Spleen (tissue), 11 donors: ENCODE results near the gene DPF3. TPM values are rescaled to one million over a fixed set of nuclear protein-coding genes. Genes with fewer than 3 reads are reported as not detected.
A peak's percentile ranks its signal among the peaks of the same experiment; 100 is the strongest.

Experiments used
- DNase-seq: peaks from one replicate; pipeline ENCODE4 v3.0.0-alpha.2; 2020
- H3K27ac ChIP-seq, 8 donors: fragments of 200-600 bp; sonication (generic) in 7 of 8; 1 replicate in 4 of 8; 2 replicates in 4 of 8; pipeline versions ENCODE4 v1.5.0 to v1.8.0; 2016 to 2021; ENCODE audit warnings: inconsistent platforms in 4 of 8, mild to moderate bottlenecking in 4 of 8, moderate library complexity in 1 of 8
- H3K27me3 ChIP-seq, 7 donors: fragments of 200-600 bp; sonication (generic) in 6 of 7; replicated peaks in 1 of 7; 1 replicate in 4 of 7; 2 replicates in 3 of 7; pipeline versions ENCODE4 v1.5.0 to v1.8.0; 2016 to 2021; ENCODE audit warnings: inconsistent platforms in 3 of 7, mild to moderate bottlenecking in 1 of 7
- H3K36me3 ChIP-seq, 6 donors: fragments of 200-600 bp; sonication (generic) in 5 of 6; 1 replicate in 4 of 6; 2 replicates in 2 of 6; pipeline versions ENCODE4 v1.5.0 to v1.8.0; 2016 to 2021; ENCODE audit warnings: inconsistent platforms in 2 of 6
- H3K4me1 ChIP-seq, 6 donors: fragments of 200-600 bp; sonication (generic) in 5 of 6; 1 replicate in 3 of 6; 2 replicates in 3 of 6; pipeline versions ENCODE4 v1.5.0 to v1.8.0; 2016 to 2021; ENCODE audit warnings: inconsistent platforms in 3 of 6
- H3K4me3 ChIP-seq, 8 donors: fragments of 200-600 bp; sonication (generic) in 7 of 8; 1 replicate in 4 of 8; 2 replicates in 4 of 8; pipeline versions ENCODE4 v1.5.0 to v1.8.0; 2016 to 2021; ENCODE audit warnings: inconsistent platforms in 4 of 8, mild to moderate bottlenecking in 4 of 8, moderate library complexity in 2 of 8
- H3K9me3 ChIP-seq, 8 donors: fragments of 200-600 bp; sonication (generic) in 7 of 8; 1 replicate in 4 of 8; 2 replicates in 4 of 8; pipeline versions ENCODE4 v1.5.0 to v1.8.0; 2016 to 2021; ENCODE audit warnings: inconsistent platforms in 4 of 8
- CTCF ChIP-seq, 11 experiments: fragments of 200-600 bp in 7 of 11; fragments of 450-650 bp in 4 of 11; sonication (generic) in 4 of 11; IDR thresholded peaks in 8 of 11; conservative IDR thresholded peaks in 3 of 11; 1 replicate in 7 of 11; 2 replicates in 4 of 11; pipeline versions ENCODE4 v1.4.0 to v1.8.0; 2016 to 2021; ENCODE audit warnings: antibody characterized with exemption in 11 of 11, inconsistent platforms in 4 of 11, mild to moderate bottlenecking in 1 of 11
- POLR2A ChIP-seq, 3 donors: fragments of 450-650 bp; IDR thresholded peaks; one replicate each; pipeline ENCODE4 v1.5.1; 2017; ENCODE audit warnings: antibody characterized with exemption in 3 of 3, mild to moderate bottlenecking in 1 of 3
- POLR2AphosphoS5 ChIP-seq, 3 donors: sonication (generic); formaldehyde crosslinking; IDR thresholded peaks; one replicate each; pipeline ENCODE4 v1.5.1; 2017; ENCODE audit warnings: antibody characterized with exemption in 3 of 3
- WGBS, 5 donors: extraction: QIAGEN DNeasy Blood & Tissue Kit in 3 of 5; methylation state at CpG; one replicate each; pipeline versions ENCODE4 v1.1.5 to v1.1.7; 2013 to 2018; 5-methylcytosine and 5-hydroxymethylcytosine counted together
- intact Hi-C: fragments of 100-400 bp; cut with DNase I; formaldehyde crosslinking; loops from one replicate; pipeline ENCODE4 v1.15.0; 2023; ENCODE audit warnings: low total_unique reads
- polyA plus RNA-seq, 3 donors: library from polyadenylated mRNA; stranded (reverse); fragments of 200-250 nt; gene quantifications; one replicate each; pipeline ENCODE4 v1.2.1, GENCODE V29; 2013
- total RNA-seq, 7 donors: library from RNA; depleted of rRNA in 3 of 7; stranded (reverse); fragments of >200 nt in 3 of 7; fragmentation: NEBNext Ultra II Directional in 4 of 7; extraction: Animal tissue kit (Norgen Biotek cat#: 25700) in 4 of 7; gene quantifications; one replicate each; pipeline versions ENCODE4 v1.1.0 to v1.2.1, GENCODE V29; 2016 to 2021
- donor health status: healthy with polysubstance abuse.
- donor health status: DM: no; HTN: no; CAD: no; lungs with moderate emphysema.
- donor health status: DM: no; HTN: no; CAD: no.
- donor health status: Bipolar disorder and iron deficiency.
- donor health status: healthy.
- donor health status: DM: no; HTN: no; CAD: no.
- donor health status: DM: yes; HTN: yes; CAD: no.

DPF3 gene
- total and polyA plus RNA-seq, 10 donors = 0.76 to 8.9 (median 3.0) TPM

GRCh38 chr14:72894623-72895378 is 900 bp upstream of the DPF3 start:
- Histone ChIP-seq H3K9me3 (no peaks in the 10 kb centered on the region), H3K36me3 (no peaks in the 10 kb centered on the region), H3K27ac (peak overlapping the region in 3 of 8 donors; percentile 56 to 68 (median 63)), H3K4me3 (peak overlapping the region; percentile 68 to 97 (median 91)), H3K27me3 (peaks cover 0 to 76% (median 22%) of the 10 kb centered on the region in 7 donors), H3K4me1 (peaks cover 11 to 40% (median 27%) of the 10 kb centered on the region in 6 donors)
- no peak for DNase-seq
- WGBS, 5 donors = 4 to 9% (median 7%) methylated on average over 24 to 25 of the region's 25 CpGs
- TF ChIP-seq POLR2A (IDR thresholded peaks at IDR 0.05) = no peak
- TF ChIP-seq CTCF (IDR thresholded peaks at IDR 0.05 in 8 of 11, conservative IDR thresholded peaks at IDR 0.05 in 3 of 11) = no peak
- TF ChIP-seq POLR2AphosphoS5 (IDR thresholded peaks at IDR 0.05) = no peak
- intact Hi-C loops = loop anchor here (10.0 kb wide), 1 partner anchor 280 kb away; no protein-coding TSS in a partner anchor

- Histone ChIP-seq H3K9me3 (no peaks in the 10 kb centered on the region), H3K4me1 (peaks cover 11 to 40% (median 27%) of the 10 kb centered on the region in 6 donors), H3K4me3 (peak overlapping the region; percentile 68 to 97 (median 91)), H3K27me3 (peaks cover 0 to 76% (median 22%) of the 10 kb centered on the region in 7 donors), H3K36me3 (no peaks in the 10 kb centered on the region), H3K27ac (peak overlapping the region in 3 of 8 donors; percentile 56 to 68 (median 63))
- intact Hi-C loops = loop anchor here (10.0 kb wide), 1 partner anchor 279 kb away; no protein-coding TSS in a partner anchor
- no peak for TF ChIP-seq POLR2A (IDR thresholded peaks at IDR 0.05)
- TF ChIP-seq POLR2AphosphoS5 (IDR thresholded peaks at IDR 0.05) = no peak
- TF ChIP-seq CTCF (IDR thresholded peaks at IDR 0.05 in 8 of 11, conservative IDR thresholded peaks at IDR 0.05 in 3 of 11) = no peak
- no peak for DNase-seq
- WGBS, 5 donors = 0 to 2% (median 0%) methylated on average over 11 of the region's 11 CpGs
Measured at GRCh38 chr14:72894323-72894622, 372 bp upstream of the DPF3 start.

- peak; percentile 83 for DNase-seq
- Histone ChIP-seq H3K4me3 (peak overlapping the region; percentile 68 to 97 (median 91)), H3K4me1 (peaks cover 11 to 40% (median 27%) of the 10 kb centered on the region in 6 donors), H3K27ac (peak overlapping the region in 5 of 8 donors; percentile 41 to 70 (median 63)), H3K9me3 (no peaks in the 10 kb centered on the region), H3K36me3 (no peaks in the 10 kb centered on the region), H3K27me3 (peaks cover 0 to 76% (median 22%) of the 10 kb centered on the region in 7 donors)
- intact Hi-C loops = loop anchor here (10.0 kb wide), 1 partner anchor 278 kb away; no protein-coding TSS in a partner anchor
- WGBS, 5 donors = 0 to 2% (median 1%) methylated on average over 41 to 68 of the region's 68 CpGs
- no peak for TF ChIP-seq POLR2A (IDR thresholded peaks at IDR 0.05)
- TF ChIP-seq CTCF (IDR thresholded peaks at IDR 0.05 in 8 of 11, conservative IDR thresholded peaks at IDR 0.05 in 3 of 11) = no peak
- TF ChIP-seq POLR2AphosphoS5 (IDR thresholded peaks at IDR 0.05) = no peak
Measured at GRCh38 chr14:72892879-72893635, 844 bp downstream of the DPF3 start.
